GM21447 (cell line): ENCODE measurements around the gene JMJD8.

Source experiments
- ATAC-seq: cut with Tn5 transposase; IDR thresholded peaks from one replicate; pipeline ENCODE4 v1.9.1; 2021; ENCODE audit not compliant: unreplicated experiment

The JMJD8 gene

DNA sequence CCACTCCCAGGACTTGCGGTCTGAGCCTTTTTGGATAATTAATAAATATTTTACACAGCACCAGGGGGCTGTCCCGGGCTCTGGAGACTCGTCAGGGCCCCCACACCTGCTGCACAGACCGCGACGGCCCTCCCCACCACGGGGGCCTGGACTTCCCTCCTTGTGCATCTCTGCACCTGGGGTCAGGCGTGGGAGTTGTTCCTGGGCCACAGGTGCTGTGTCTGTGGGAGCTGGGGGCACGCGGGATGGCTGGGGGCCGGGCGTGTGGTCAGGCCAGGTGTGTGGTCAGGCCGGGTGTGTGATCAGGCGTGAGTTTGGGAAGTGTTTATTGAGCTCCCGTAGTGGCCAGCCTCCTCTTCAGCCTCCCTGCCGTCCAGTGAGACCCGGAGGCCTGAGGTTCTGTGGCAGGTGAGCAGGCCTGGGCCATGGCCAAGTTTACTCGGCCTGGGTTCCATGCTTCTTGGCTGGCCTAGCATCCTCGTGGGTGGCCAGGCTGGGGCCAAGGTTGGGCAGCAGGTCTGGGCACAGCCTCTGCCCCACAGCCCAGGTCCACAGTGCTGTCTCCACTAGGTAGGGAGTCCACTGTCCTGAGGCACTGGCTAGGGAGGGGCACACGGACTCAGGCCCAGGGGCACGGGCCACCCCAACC, 5.8 kb downstream of the JMJD8 start:
- ATAC-seq, result no peak

- ATAC-seq, result no peak
Observed at GRCh38 chr16:677316-678190, 6.6 kb downstream of the JMJD8 start.

- ATAC-seq, result no peak
Observed at GRCh38 chr16:676913-677312, 7.2 kb downstream of the JMJD8 start.

DNA sequence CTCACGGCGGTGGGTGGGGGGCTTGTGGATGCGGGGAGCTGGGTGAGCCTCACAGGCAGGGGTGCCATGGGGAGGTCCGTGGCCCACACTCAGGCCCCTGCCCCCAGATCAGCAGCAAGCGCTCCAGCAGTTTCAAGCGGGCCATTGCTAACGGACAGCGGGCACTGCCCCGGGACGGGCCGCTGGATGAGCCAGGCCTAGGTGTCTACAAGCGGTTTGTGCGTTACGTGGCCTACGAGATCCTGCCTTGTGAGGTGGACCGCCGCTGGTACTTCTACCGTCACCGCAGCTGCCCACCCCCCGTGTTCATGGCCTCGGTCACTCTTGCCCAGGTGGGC, 7.6 kb downstream of the JMJD8 start:
- ATAC-seq, result no peak

DNA sequence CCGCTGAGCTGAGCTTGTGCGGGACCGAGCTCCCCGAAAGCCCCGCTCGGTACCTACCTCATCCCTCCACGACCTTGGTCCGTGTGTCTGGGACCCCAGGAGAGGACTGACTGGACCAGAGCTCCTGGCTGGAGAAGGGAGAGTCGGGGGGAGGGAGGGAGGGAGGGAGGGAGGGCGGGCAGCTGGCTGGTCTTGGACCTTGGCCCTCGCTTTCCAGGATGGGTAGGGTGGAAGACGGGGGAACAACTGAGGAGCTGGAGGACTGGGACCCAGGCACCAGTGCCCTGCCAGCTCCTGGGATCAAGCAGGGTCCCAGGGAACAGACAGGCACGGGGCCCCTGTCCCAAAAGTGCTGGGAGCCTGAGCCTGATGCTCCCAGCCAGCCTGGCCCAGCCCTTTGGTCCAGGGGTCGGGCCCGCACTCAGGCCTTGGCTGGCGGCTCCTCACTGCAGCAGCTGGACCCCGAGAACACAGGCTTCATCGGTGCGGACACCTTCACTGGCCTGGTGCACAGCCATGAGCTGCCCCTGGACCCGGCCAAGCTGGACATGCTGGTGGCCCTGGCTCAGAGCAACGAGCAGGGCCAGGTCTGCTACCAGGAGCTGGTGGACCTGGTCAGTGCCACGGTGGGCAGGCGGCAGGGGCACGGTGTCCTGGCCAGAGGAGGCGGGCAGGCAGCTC, 8.1 kb downstream of the JMJD8 start:
- no peak for ATAC-seq

DNA sequence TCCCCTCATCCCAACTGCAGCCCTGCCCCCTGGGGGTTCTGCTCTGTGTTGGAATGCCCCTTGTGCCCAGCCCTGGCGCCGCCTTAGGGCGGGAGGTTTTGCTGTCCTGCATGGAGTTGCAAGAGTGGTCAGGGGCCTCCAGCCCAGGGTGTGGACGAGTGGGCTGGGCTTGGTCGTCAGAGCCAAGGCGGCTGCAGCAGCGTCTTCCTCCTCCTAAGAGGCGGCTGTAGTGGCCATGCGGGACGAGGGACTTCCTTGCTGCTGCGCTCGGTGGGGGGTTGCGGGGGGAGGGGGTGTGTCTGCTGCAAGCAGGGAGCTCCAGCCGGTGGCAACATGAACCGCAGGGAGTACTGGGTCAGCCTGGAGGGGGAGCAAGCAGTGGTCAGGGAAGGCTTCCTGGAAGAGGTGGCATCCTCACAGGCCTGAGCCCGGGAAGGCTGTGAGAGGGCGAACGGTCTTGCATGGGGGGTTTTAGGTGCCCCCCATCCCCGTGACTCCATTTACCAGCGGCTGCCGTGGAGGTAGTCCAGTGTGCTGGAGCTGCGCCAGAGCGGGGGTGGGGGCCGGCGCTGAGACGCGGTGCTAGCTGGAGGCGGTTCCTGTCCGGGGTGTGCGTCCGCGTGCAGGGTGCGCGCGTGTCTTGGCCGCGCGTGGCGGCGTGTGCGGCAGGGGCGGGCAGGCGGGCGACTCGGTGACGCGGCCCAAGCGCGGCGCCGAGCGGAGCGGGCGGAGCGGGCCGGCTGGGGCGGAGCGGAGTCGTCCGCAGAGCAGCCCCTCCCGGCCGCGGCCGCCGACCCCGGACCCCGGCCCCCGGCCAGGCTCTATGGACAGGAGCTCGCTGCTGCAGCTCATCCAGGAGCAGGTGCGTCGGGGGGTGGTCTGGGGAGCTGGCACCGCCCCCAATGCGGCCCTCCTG, 8.9 kb downstream of the JMJD8 start, which contains the start of gene RHBDL1:
Gene RHBDL1 (plus strand): TSS at position 704 of the 916 bp plus-strand sequence. CDS start 120 bp downstream, at position 824.
- ATAC-seq, result no peak

GRCh38 chr16:674214-674881, 9.8 kb downstream of the JMJD8 start:
- ATAC-seq, result no peak

DNA sequence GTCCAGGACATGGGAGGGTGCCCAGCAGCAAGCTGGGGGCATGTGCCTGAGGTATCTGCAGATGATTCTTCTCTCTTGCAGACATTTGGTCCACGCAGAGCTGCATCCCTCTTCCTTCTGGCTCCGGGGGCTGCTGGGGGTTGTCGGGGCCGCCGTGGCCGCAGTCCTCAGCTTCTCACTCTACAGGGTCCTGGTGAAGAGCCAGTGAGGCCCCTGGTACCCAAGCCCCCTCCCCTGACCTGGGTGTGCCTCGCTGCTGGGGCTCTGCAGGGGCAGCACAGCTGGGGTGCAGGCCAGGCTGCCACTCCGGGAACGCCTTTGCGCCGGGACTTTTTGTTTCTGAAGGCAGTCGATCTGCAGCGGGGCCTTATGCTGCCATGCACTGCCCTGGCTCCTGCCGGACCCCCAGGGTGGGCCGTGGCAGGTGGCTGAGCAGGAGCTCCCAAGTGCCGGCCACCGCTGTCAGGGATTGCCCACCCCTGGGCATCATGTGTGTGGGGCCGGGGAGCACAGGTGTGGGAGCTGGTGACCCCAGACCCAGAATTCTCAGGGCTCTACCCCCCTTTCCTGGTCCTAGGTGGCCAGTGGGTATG, 10.6 kb downstream of the JMJD8 start:
- ATAC-seq, result no peak

- ATAC-seq, result no peak
Observed at GRCh38 chr16:672851-673250, 11.3 kb downstream of the JMJD8 start.

DNA sequence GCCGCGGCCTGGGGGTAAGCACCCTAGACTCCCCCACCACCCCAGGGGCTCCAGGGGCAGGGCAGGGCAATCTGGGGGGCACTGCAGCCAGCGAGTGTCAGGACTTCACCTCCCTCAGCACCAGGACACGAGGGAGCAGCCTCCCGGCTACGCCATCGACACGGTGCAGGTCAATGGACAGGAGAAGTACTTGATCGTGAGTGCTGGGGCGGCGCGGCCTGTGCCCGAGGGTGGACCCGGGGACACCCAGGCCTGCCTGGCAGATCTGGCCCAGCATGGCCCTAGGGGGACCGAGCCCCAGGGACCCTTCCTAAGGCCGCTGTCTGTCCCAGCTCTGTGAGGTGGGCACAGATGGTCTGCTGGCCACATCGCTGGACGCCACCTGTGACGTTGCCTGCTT, 11.8 kb downstream of the JMJD8 start:
- ATAC-seq, result no peak

DNA sequence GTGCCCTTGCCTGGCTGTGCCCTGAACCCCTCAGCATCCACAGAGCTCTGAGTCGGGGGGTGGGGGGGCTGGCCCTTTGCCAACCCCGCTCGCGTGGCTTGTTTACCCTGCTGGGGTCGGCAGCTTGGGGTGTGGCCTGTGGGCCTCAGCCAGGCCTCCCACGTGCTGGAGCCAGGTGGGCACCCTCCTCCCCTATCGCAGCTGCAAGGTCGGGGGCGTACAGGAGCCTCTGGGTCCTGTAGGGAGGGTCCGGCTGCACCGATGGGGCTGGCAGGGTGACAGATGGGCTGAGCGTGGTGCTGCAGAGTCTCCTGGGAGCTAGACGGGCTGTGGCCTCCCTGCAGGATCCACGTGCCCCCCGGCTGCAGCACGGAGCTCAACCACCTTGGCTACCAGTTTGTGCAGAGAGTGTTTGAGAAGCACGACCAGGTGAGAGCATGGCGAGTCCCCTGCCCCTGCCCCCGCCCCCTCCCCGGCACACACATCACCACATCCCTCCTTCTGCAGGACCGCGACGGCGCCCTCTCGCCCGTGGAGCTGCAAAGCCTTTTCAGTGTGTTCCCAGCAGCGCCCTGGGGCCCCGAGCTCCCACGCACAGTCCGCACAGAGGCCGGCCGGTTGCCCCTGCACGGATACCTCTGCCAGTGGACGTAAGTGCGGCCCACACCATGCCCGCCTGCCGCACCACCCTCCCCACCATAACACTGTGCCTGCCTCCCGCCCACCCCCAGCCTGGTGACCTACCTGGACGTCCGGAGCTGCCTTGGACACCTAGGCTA, 12.6 kb downstream of the JMJD8 start:
- ATAC-seq, result no peak

- ATAC-seq, result no peak
Observed at GRCh38 chr16:670485-671352, 13.4 kb downstream of the JMJD8 start.

- ATAC-seq, result no peak
Observed at GRCh38 chr16:669666-670065, 14.5 kb downstream of the JMJD8 start.

DNA sequence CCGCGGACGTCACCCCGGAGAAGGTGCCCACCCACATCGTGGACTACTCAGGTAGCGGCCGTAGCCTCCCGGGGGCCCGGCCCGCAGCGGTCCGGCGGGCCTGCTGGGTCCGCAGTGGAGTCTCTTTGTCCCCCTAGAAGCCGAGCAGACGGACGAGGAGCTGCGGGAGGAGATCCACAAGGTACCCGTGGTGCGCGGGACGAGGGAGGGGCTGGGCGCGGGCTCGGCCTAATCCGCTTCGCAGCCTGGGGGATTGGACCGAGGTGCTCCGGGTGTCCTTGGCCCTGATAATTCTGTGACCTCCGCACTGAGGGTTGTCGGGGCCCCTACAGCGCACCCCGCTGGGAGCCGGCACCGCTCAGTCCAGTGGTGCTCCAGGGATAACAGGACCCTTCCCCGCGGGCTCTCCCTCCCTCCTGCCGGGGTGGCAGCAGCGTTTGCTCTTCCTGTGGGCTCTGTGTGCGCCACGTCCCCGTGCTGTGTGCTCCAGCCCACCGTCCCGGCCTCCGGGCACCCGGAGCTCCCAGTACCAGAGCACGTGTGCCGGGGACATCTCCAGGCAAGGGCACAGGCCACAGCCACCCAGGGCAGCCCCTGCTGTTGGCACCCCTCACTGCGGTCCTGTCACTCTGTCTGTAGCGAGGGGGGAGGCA, 15.5 kb downstream of the JMJD8 start:
- ATAC-seq, result peak; percentile 13

- peak; percentile 68 for ATAC-seq
Observed at GRCh38 chr16:667780-668518, 16.2 kb downstream of the JMJD8 start, which contains the start of gene RHOT2. Gene RHOT2 (plus strand): TSS chr16:668132. CDS start chr16:668200, 68 bp downstream.

DNA sequence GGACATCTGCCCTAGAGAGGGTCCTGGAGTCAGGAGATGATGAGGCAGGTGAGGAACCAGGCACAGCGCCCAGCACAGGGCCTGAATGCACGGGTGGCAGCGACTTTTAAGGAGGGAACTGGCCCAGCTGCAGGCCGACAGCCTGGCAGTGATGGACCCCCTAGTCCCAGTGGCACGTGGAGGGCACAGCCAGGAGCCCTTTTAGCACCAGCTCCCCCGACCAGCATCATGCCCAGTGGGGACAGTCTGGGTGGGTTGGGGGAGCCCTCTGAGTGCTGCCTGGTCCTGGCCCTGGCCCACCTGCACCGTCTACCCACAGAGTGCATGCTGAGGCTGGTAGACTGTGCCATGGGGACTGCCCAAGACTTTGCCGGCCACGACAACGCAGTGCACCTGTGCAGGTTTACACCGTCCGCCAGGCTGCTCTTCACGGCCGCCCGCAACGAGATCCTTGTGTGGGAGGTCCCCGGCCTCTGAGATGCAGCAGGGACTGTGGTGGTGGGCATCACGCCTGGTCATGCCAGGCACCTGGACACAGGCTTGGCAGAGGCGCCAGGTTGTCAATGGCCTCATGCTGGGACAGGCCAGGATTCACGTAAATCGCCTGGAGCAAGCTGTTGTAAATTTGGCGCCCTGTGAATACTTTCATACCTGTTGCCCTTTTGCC, 16.9 kb downstream of the JMJD8 start:
- ATAC-seq, result no peak
